ENCODE measurements around the gene CLEC11A. TPM values are rescaled to one million over a fixed set of nuclear protein-coding genes. Genes with fewer than 3 reads are reported as not detected.

Gene CLEC11A
- polyA plus RNA-seq, 1 donor (not counting 4 experiments of a cell fraction or from before 2014, with no cell fraction given), result 0.56 TPM

DNA sequence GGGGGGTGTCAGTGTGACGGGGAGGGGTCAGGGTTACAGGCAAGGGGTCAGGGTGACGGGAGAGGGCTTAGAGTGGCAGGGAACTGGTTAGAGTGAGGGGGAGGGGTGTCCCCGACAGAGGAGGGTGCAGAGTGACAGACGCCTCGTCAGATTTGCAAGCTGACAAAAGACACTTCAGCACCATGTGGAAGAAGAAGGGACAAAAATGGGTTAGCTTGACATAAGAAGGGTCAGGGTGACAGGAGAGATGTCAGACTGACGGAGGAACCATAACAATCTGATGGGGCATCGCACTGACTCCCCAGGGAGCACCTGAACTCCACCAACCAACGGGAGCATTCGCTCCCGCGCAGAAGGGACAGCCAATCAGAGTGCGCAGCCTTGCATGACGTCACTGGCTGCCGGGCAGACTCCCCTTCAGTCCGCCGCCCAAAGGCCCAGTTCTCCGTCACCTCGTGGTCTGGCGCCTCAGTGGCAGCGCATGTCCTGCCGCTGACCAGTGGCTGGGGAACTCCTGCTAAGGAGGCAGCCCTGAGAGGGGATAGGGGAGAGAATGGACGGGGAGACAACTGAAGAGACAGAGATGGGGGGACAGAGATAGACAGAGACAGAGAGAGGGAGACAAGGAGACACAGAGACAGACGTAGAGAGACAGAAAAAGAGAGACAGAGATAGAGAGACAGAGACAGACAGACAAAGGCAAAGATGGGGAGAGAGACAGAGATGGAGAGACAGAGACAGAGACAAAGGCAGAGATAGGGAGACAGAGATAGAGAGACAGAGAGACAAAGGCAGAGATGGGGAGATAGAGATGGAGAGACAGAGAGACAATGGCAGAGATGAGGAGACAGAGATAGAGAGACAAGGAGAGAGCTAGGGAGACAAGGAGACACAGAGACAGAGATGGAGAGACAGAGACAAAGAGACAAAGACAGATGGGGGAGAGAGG is 43.7 kb upstream of the CLEC11A start:
- dilution Hi-C loops (cut with MboI; ENCODE audit: extremely low pct_ligation_motif_present, low sequenced_read_pairs), result no loop called here

GRCh38 chr19:50686310-50687032 is 36.7 kb upstream of the CLEC11A start:
- no peak overlapping the region for H2AFZ ChIP-seq (ENCODE audit: control insufficient read depth, low read length)
- no peak overlapping the region for H3K4me3 ChIP-seq (ENCODE audit: control insufficient read depth in 2 of 3, extremely low read depth in 1 of 3, insufficient read depth in 2 of 3, low read depth in 1 of 3, low read length in 3 of 3)
- H3K9me3 ChIP-seq (ENCODE audit: control insufficient read depth, low read depth, low read length), result no peaks in the 10 kb centered on the region
- DNase-seq (ENCODE audit: low read depth, low spot score), result no peak
- H3K79me2 ChIP-seq (ENCODE audit: control insufficient read depth, insufficient read depth, low read length), result no peaks in the 10 kb centered on the region
- no peak for FAIRE-seq
- no peak overlapping the region for H3K27ac ChIP-seq (ENCODE audit: control insufficient read depth, insufficient read depth, low read length)
- no peaks in the 10 kb centered on the region for H3K4me1 ChIP-seq (ENCODE audit: control insufficient read depth, extremely low read depth, insufficient read depth, low read length)
- H3K27me3 ChIP-seq (ENCODE audit: control insufficient read depth, extremely low read depth, insufficient read depth, low read length), result peaks cover 19% of the 10 kb centered on the region
- no peaks in the 10 kb centered on the region for H3K36me3 ChIP-seq (ENCODE audit: control insufficient read depth in 2 of 2, extremely low read depth in 1 of 2, insufficient read depth in 2 of 2, low read length in 2 of 2)
- H3K9ac ChIP-seq (ENCODE audit: control insufficient read depth, extremely low read depth, insufficient read depth, low read length), result no peak overlapping the region
- no peaks in the 10 kb centered on the region for H3K9me1 ChIP-seq (ENCODE audit: control insufficient read depth, extremely low read depth, insufficient read depth, low read length)
- TF ChIP-seq, protein P1, sequence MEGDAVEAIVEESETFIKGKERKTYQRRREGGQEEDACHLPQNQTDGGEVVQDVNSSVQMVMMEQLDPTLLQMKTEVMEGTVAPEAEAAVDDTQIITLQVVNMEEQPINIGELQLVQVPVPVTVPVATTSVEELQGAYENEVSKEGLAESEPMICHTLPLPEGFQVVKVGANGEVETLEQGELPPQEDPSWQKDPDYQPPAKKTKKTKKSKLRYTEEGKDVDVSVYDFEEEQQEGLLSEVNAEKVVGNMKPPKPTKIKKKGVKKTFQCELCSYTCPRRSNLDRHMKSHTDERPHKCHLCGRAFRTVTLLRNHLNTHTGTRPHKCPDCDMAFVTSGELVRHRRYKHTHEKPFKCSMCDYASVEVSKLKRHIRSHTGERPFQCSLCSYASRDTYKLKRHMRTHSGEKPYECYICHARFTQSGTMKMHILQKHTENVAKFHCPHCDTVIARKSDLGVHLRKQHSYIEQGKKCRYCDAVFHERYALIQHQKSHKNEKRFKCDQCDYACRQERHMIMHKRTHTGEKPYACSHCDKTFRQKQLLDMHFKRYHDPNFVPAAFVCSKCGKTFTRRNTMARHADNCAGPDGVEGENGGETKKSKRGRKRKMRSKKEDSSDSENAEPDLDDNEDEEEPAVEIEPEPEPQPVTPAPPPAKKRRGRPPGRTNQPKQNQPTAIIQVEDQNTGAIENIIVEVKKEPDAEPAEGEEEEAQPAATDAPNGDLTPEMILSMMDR (optimal IDR thresholded peaks at IDR 0.05 in 1 of 3, IDR thresholded peaks at IDR 0.05 in 1 of 3, conservative IDR thresholded peaks at IDR 0.05 in 1 of 3; ENCODE audit: extremely low read depth in 1 of 3, insufficient read depth in 2 of 3, low read length in 3 of 3), result no peak
- peak; percentile 55 for TF ChIP-seq EZH2 (IDR thresholded peaks at IDR 0.05; ENCODE audit: low read length)
- H4K20me1 ChIP-seq (ENCODE audit: control insufficient read depth, extremely low read depth, insufficient read depth, low read length), result no peaks in the 10 kb centered on the region
- H3K4me2 ChIP-seq (ENCODE audit: control insufficient read depth, extremely low read depth, insufficient read depth, low read depth, low read length), result no peak overlapping the region
- dilution Hi-C loops (cut with MboI; ENCODE audit: extremely low pct_ligation_motif_present, low sequenced_read_pairs), result no loop called here

More for the DNA sequence above, 43.7 kb upstream of the CLEC11A start:
- no peak overlapping the region for H3K4me2 ChIP-seq (ENCODE audit: control insufficient read depth, extremely low read depth, insufficient read depth, low read depth, low read length)
- no peak overlapping the region for H3K4me3 ChIP-seq (ENCODE audit: control insufficient read depth in 2 of 3, extremely low read depth in 1 of 3, insufficient read depth in 2 of 3, low read depth in 1 of 3, low read length in 3 of 3)
- no peaks in the 10 kb centered on the region for H4K20me1 ChIP-seq (ENCODE audit: control insufficient read depth, extremely low read depth, insufficient read depth, low read length)
- no peaks in the 10 kb centered on the region for H3K27me3 ChIP-seq (ENCODE audit: control insufficient read depth, extremely low read depth, insufficient read depth, low read length)
- FAIRE-seq (peak; percentile 9), DNase-seq (ENCODE audit: low read depth, low spot score) (no peak)
- no peaks in the 10 kb centered on the region for H3K36me3 ChIP-seq (ENCODE audit: control insufficient read depth in 2 of 2, extremely low read depth in 1 of 2, insufficient read depth in 2 of 2, low read length in 2 of 2)
- H3K9me3 ChIP-seq (ENCODE audit: control insufficient read depth, low read depth, low read length), result no peaks in the 10 kb centered on the region
- H3K9me1 ChIP-seq (ENCODE audit: control insufficient read depth, extremely low read depth, insufficient read depth, low read length), result no peaks in the 10 kb centered on the region
- H2AFZ ChIP-seq (ENCODE audit: control insufficient read depth, low read length), result no peak overlapping the region
- no peak overlapping the region for H3K27ac ChIP-seq (ENCODE audit: control insufficient read depth, insufficient read depth, low read length)
- no peaks in the 10 kb centered on the region for H3K79me2 ChIP-seq (ENCODE audit: control insufficient read depth, insufficient read depth, low read length)
- TF ChIP-seq, protein P1 (optimal IDR thresholded peaks at IDR 0.05 in 1 of 3, IDR thresholded peaks at IDR 0.05 in 1 of 3, conservative IDR thresholded peaks at IDR 0.05 in 1 of 3; ENCODE audit: extremely low read depth in 1 of 3, insufficient read depth in 2 of 3, low read length in 3 of 3), result no peak
- no peak overlapping the region for H3K9ac ChIP-seq (ENCODE audit: control insufficient read depth, extremely low read depth, insufficient read depth, low read length)
- no peaks in the 10 kb centered on the region for H3K4me1 ChIP-seq (ENCODE audit: control insufficient read depth, extremely low read depth, insufficient read depth, low read length)
